WI38 (cell line): Measurements from ENCODE around the gene TMEM53.

Experiments
- H3K4me3 ChIP-seq: 2 replicates; pipeline ENCODE4 v1.5.1; 2011; ENCODE audit warnings: low read depth, mild to moderate bottlenecking, control low read depth, low read length
- TF ChIP-seq, protein P1 (sequence below): IDR thresholded peaks from 2 replicates; pipeline ENCODE4 v1.5.1; 2012; ENCODE audit warnings: low read depth, mild to moderate bottlenecking, control low read depth, low read length

TMEM53 gene

DNA sequence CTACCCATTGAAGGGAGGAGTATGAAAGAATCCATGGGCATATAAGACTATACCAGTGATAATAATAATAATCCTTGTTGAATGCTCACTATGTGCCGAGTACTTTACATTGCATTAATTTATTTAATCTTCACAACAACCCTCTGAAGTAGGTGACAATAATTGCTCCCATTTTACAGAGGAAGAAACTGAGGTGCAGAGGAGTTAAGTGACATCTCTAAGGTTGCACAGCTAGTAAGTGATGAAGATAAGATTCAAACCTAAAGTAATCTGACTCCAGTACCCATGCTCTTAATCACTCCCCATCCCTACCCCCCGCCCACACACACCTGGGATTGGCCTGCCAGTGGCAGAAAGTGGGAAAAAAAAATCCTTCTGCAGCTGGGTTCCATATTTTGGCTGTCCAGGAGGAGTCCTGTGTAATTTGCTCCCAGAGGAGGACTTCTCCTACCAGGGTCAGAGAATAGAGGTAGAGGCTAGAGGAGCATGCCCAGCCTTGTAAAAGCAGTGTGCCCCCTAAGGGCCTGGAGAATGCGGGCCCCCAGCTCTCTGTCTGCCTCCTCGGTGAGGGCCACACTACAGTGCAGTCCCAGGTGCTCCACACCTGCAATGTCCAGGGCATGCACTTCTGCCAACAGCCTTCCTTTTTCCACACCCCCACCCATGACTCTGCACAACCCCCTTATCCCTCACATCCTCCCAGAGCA, 57.8 kb downstream of the TMEM53 start:
- H3K4me3 ChIP-seq, result no peak overlapping the region; the same call in none of the 2 replicates

DNA sequence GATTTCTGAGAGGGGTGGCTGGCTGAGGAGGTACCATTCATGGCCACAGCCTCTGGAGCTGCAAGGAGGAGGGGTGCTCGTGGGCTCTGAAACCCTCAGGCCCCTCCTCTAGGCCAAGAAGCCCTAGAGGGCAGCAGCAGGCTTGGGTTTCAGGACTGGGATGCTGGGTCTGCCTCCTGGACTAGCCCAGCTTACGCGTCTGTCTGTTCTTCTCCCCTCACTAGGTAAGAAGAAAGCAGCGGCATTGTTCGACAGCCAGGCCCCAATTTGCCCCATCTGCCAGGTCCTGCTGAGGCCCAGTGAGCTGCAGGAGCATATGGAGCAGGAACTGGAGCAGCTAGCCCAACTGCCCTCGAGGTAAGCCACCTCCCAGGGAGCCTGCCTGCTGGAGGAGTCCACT, 60.3 kb downstream of the TMEM53 start:
- H3K4me3 ChIP-seq, result no peak overlapping the region
- TF ChIP-seq, protein P1, sequence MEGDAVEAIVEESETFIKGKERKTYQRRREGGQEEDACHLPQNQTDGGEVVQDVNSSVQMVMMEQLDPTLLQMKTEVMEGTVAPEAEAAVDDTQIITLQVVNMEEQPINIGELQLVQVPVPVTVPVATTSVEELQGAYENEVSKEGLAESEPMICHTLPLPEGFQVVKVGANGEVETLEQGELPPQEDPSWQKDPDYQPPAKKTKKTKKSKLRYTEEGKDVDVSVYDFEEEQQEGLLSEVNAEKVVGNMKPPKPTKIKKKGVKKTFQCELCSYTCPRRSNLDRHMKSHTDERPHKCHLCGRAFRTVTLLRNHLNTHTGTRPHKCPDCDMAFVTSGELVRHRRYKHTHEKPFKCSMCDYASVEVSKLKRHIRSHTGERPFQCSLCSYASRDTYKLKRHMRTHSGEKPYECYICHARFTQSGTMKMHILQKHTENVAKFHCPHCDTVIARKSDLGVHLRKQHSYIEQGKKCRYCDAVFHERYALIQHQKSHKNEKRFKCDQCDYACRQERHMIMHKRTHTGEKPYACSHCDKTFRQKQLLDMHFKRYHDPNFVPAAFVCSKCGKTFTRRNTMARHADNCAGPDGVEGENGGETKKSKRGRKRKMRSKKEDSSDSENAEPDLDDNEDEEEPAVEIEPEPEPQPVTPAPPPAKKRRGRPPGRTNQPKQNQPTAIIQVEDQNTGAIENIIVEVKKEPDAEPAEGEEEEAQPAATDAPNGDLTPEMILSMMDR, result no peak

More for the DNA sequence above, 57.8 kb downstream of the TMEM53 start:
- TF ChIP-seq, protein P1, result no peak

DNA sequence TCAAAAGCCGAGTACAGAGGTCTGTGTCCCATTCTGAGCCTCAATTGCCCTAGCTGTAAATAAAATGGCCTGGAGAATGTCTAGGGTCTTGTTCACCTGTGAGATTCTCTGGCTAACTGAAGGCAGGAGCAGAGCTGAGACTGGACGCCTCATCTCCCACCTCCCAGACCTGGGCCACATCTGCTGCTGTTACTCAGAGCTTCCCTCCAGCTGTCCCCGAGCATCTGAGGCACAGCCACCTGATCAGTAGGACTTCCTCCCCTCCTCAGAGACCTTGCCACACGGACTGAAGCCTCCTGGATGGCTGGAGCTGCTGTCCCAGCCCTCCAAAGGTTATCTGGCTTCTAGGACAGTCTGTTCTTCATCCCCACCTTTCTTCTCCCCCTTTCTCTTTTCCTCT, 62.4 kb downstream of the TMEM53 start:
- H3K4me3 ChIP-seq, result no peak overlapping the region
- TF ChIP-seq, protein P1, result no peak

DNA sequence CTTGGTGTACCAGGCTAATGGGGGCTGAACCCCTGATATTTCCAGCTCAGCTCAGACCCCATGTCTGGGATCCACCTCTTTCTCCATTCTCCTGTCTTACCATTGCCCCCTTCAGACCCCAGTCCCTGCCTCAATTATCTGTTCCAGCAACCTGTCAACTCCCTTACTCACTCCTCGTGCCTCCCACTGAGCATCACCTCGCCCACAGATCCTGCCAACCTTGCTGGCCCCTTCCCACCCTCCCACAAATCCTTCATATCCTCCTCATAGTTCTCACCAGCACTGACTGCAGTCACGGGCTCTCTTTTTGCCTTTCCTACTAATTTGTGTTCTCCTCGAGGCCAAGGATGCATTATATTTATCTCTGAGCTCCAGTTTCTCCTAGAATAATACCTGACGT, 62.9 kb downstream of the TMEM53 start:
- TF ChIP-seq, protein P1, result no peak
- no peak overlapping the region for H3K4me3 ChIP-seq

DNA sequence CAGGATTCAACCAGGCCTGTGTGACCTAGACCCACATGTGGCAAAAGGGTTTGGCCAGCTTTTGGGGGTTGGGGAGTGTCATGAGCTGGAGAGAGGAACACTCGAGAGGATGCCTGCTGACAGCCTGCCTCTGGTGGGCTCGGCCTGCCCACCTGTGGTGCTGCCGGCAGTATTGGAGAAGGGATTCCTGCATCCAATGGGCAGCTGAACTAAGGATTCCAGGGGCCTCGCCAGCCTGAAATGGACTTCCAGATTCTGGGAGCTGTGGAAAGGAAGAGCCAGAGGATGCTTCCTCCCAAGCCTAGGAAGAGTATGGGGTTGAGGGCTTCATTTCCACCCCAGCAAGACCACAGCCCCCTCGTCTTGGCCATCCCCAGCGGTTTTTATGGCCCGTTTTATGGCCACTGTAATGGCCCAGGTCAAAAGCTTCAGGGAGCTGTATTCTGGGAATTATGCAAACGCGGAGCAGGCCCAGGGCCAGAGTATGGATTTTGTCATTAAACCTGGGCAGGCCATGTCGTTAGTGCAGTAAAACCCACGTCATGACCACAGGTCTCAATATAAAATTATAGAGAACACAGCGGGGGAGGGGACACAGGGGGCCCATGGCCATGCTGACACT, 63.6 kb downstream of the TMEM53 start:
- TF ChIP-seq, protein P1, result no peak
- H3K4me3 ChIP-seq, result no peak overlapping the region

DNA sequence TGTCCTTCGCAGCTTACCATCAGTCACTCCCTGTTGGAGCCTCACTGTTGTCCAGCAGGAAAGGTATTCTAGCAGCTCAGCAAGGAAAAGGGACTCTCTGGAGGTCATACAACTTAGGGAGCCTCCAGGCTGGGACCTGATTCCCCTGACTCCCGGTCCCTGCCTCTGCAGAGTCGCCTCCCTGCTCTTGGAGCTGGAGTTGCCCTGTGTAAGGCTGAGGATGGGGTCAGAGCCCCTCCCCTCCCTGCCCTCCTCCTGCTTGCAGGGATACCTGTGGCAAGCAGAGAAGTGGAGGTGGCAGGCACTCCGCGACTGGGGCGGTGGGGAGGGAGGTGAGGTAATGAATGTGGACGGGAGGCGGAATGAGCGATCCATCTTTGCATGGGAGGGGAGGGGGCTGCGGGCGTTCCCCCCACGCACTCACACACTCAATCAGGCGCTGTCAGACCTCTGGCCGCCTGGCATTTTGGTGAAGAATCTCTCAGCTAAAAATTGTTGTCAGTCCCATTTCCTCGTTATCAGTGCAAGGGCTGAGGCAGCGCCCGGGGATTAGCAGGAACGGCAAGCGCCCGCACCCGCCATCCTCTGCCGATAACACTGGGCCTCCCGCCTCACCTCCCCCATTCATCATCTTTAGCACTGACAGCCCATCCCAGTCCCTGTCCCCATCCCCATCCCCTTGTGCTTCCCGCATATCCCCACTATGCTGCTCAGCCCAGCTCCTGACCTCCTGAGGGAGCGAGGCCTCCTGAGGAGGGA, 64.3 kb downstream of the TMEM53 start:
- no peak overlapping the region for H3K4me3 ChIP-seq

More for the DNA sequence above, 64.3 kb downstream of the TMEM53 start:
- TF ChIP-seq, protein P1, result no peak
